Effector memory CD4-positive, alpha-beta T cell (primary cell): ENCODE measurements around the gene RAC2.

Experiments used
- DNase-seq, 3 donors: peaks; one replicate each; pipeline ENCODE4 v3.0.0-alpha.2; 2020
- H3K27ac ChIP-seq: 2 replicates; pipeline ENCODE4 v1.7.0; 2013; ENCODE audit warnings: mild to moderate bottlenecking, low read length, moderate library complexity; ENCODE audit not compliant: insufficient read depth, poor library complexity, severe bottlenecking
- H3K27me3 ChIP-seq: replicated peaks from 2 replicates; pipeline ENCODE4 v1.7.0; 2013; ENCODE audit warnings: mild to moderate bottlenecking, low read length; ENCODE audit not compliant: insufficient read depth, control insufficient read depth, poor library complexity, severe bottlenecking
- H3K36me3 ChIP-seq: 2 replicates; pipeline ENCODE4 v1.7.0; 2013; ENCODE audit warnings: mild to moderate bottlenecking, low read length, moderate library complexity; ENCODE audit not compliant: control insufficient read depth, insufficient read depth
- H3K4me1 ChIP-seq: 2 replicates; pipeline ENCODE4 v1.7.0; 2013; ENCODE audit warnings: low read length, mild to moderate bottlenecking; ENCODE audit not compliant: control insufficient read depth, insufficient read depth, poor library complexity, severe bottlenecking
- H3K4me3 ChIP-seq: 2 replicates; pipeline ENCODE4 v1.7.0; 2013; ENCODE audit warnings: low read length, low read depth, mild to moderate bottlenecking; ENCODE audit not compliant: insufficient read depth, poor library complexity, severe bottlenecking
- H3K9me3 ChIP-seq: 2 replicates; pipeline ENCODE4 v1.7.0; 2013; ENCODE audit warnings: mild to moderate bottlenecking, low read length, moderate library complexity; ENCODE audit not compliant: control insufficient read depth

The RAC2 gene

GRCh38 chr22:37229012-37229804 is 14.9 kb downstream of the RAC2 start:
- Histone ChIP-seq H3K4me3 (peak overlapping the region; percentile 29), H3K4me1 (peaks cover 90% of the 10 kb centered on the region), H3K27ac (peak overlapping the region; percentile 91), H3K27me3 (no peaks in the 10 kb centered on the region), H3K9me3 (no peaks in the 10 kb centered on the region), H3K36me3 (peaks cover 57% of the 10 kb centered on the region)
- DNase-seq = no peak

- peak in 1 of 3 donors; percentile 48 for DNase-seq
- Histone ChIP-seq H3K4me1 (peaks cover 90% of the 10 kb centered on the region), H3K4me3 (peak overlapping the region; percentile 29), H3K27me3 (no peaks in the 10 kb centered on the region), H3K9me3 (no peaks in the 10 kb centered on the region), H3K36me3 (peaks cover 60% of the 10 kb centered on the region), H3K27ac (peak overlapping the region; percentile 91)
Observed at GRCh38 chr22:37228106-37229011, 15.7 kb downstream of the RAC2 start.

GRCh38 chr22:37226514-37226913 is 17.6 kb downstream of the RAC2 start:
- H3K27ac ChIP-seq = no peak overlapping the region
- H3K4me3 ChIP-seq = no peak overlapping the region
- H3K27me3 ChIP-seq = no peaks in the 10 kb centered on the region
- peaks cover 88% of the 10 kb centered on the region for H3K4me1 ChIP-seq
- no peak for DNase-seq
- no peaks in the 10 kb centered on the region for H3K9me3 ChIP-seq
- peaks cover 46% of the 10 kb centered on the region for H3K36me3 ChIP-seq

GRCh38 chr22:37226087-37226486 is 18.0 kb downstream of the RAC2 start:
- DNase-seq = no peak
- Histone ChIP-seq H3K4me1 (peaks cover 87% of the 10 kb centered on the region), H3K27me3 (no peaks in the 10 kb centered on the region), H3K4me3 (no peak overlapping the region), H3K27ac (no peak overlapping the region), H3K9me3 (no peaks in the 10 kb centered on the region), H3K36me3 (peaks cover 42% of the 10 kb centered on the region)

GRCh38 chr22:37225481-37225880 is 18.6 kb downstream of the RAC2 start:
- Histone ChIP-seq H3K4me3 (no peak overlapping the region), H3K36me3 (peaks cover 40% of the 10 kb centered on the region), H3K4me1 (peaks cover 87% of the 10 kb centered on the region), H3K9me3 (no peaks in the 10 kb centered on the region), H3K27me3 (no peaks in the 10 kb centered on the region), H3K27ac (peak overlapping the region; percentile 56)
- DNase-seq = no peak

GRCh38 chr22:37224757-37225420 is 19.2 kb downstream of the RAC2 start:
- no peak for DNase-seq
- Histone ChIP-seq H3K4me1 (peaks cover 90% of the 10 kb centered on the region), H3K27me3 (no peaks in the 10 kb centered on the region), H3K27ac (peak overlapping the region; percentile 56), H3K36me3 (peaks cover 40% of the 10 kb centered on the region), H3K4me3 (no peak overlapping the region), H3K9me3 (no peaks in the 10 kb centered on the region)

GRCh38 chr22:37223965-37224551 is 20.0 kb downstream of the RAC2 start:
- H3K4me3 ChIP-seq = peak overlapping the region; percentile 9
- peaks cover 40% of the 10 kb centered on the region for H3K36me3 ChIP-seq
- H3K9me3 ChIP-seq = no peaks in the 10 kb centered on the region
- H3K4me1 ChIP-seq = peaks cover 90% of the 10 kb centered on the region
- no peak for DNase-seq
- H3K27ac ChIP-seq = peak overlapping the region; percentile 56
- H3K27me3 ChIP-seq = no peaks in the 10 kb centered on the region

- H3K4me1 ChIP-seq = peaks cover 86% of the 10 kb centered on the region
- H3K4me3 ChIP-seq = no peak overlapping the region
- peak overlapping the region; percentile 63 for H3K27ac ChIP-seq
- no peak for DNase-seq
- H3K9me3 ChIP-seq = no peaks in the 10 kb centered on the region
- H3K27me3 ChIP-seq = no peaks in the 10 kb centered on the region
- H3K36me3 ChIP-seq = peaks cover 32% of the 10 kb centered on the region
Observed at GRCh38 chr22:37222440-37222971, 21.6 kb downstream of the RAC2 start.
